H1 (cell line): ENCODE results near the gene UNK. TPM values are rescaled to one million over a fixed set of nuclear protein-coding genes. Genes with fewer than 3 reads are reported as not detected.

ENCODE experiments used
- CTCF ChIA-PET: fragments of 300-600 bp; sonication (Branson Sonifier 250); formaldehyde crosslinking; loops from one replicate; lab custom pipeline; 2021; ENCODE audit not compliant: partially characterized antibody; lab: Charles Lee
- POLR2A ChIA-PET: fragments of 300-600 bp; sonication (Branson Sonifier 250); formaldehyde crosslinking; loops from one replicate; lab custom pipeline; 2021; ENCODE audit warnings: inconsistent platforms; ENCODE audit not compliant: partially characterized antibody; lab: Charles Lee
- DNase-seq, 2 experiments: peaks; one replicate each; pipeline versions ENCODE4 v3.0.0 to v3.0.0-alpha.2; 2010 to 2022; ENCODE audit warnings: low spot score in 2 of 2, low read depth in 1 of 2, mixed read lengths in 1 of 2
- FAIRE-seq: peaks from 2 replicates; lab custom pipeline; 2011; peaks lifted over from hg19 to GRCh38; lab: Jason Lieb, UNC
- H2AFZ ChIP-seq: 2 replicates; pipeline ENCODE4 v1.8.1; 2012; ENCODE audit warnings: low read length, inconsistent platforms
- H2AK5ac ChIP-seq: 2 replicates; pipeline ENCODE4 v1.6.1; 2013; ENCODE audit warnings: low read depth, low read length
- H2BK120ac ChIP-seq: replicated peaks from 2 replicates; pipeline ENCODE3; 2013; ENCODE audit warnings: low read depth, low read length, inconsistent platforms
- H2BK12ac ChIP-seq: 2 replicates; pipeline ENCODE4 v1.6.1; 2013; ENCODE audit warnings: low read depth, low read length
- H2BK15ac ChIP-seq: 2 replicates; pipeline ENCODE4 v1.6.1; 2013; ENCODE audit warnings: low read length
- H2BK20ac ChIP-seq: 2 replicates; pipeline ENCODE4 v1.6.1; 2013; ENCODE audit warnings: low read length
- H2BK5ac ChIP-seq: 2 replicates; pipeline ENCODE4 v1.6.1; 2013; ENCODE audit warnings: low read depth, low read length
- H3K14ac ChIP-seq: 2 replicates; pipeline ENCODE4 v1.6.1; 2013; ENCODE audit warnings: inconsistent platforms; ENCODE audit not compliant: insufficient read length
- H3K18ac ChIP-seq: 2 replicates; pipeline ENCODE4 v1.6.1; 2013; ENCODE audit warnings: low read length; ENCODE audit errors: extremely low read depth
- H3K23ac ChIP-seq: 2 replicates; pipeline ENCODE4 v1.6.1; 2013; ENCODE audit warnings: inconsistent platforms; ENCODE audit not compliant: insufficient read length
- H3K23me2 ChIP-seq: 2 replicates; pipeline ENCODE4 v1.6.1; 2013; ENCODE audit warnings: low read depth, low read length
- H3K27ac ChIP-seq: 2 replicates; pipeline ENCODE4 v1.6.1; 2011; ENCODE audit warnings: low read depth, low read length, inconsistent platforms
- H3K27me3 ChIP-seq, 4 experiments: replicated peaks in 1 of 4; 1 replicate in 1 of 4; 2 replicates in 3 of 4; pipeline versions ENCODE4 v1.6.1 to v1.8.1; 2011 to 2013; ENCODE audit warnings: low read length in 3 of 4, mild to moderate bottlenecking in 3 of 4, inconsistent platforms in 2 of 4, mixed read lengths in 2 of 4, moderate library complexity in 1 of 4; ENCODE audit not compliant: control insufficient read depth in 3 of 4, insufficient read depth in 3 of 4; ENCODE audit errors: extremely low read depth in 1 of 4
- H3K36me3 ChIP-seq, 4 experiments: 2 replicates each; pipeline versions ENCODE4 v1.6.1 to v1.8.1; 2011 to 2013; ENCODE audit warnings: mild to moderate bottlenecking in 4 of 4, low read length in 3 of 4, moderate library complexity in 2 of 4, control low read depth in 1 of 4, inconsistent platforms in 1 of 4; ENCODE audit not compliant: insufficient read depth in 4 of 4, control insufficient read depth in 2 of 4
- H3K4ac ChIP-seq: replicated peaks from 2 replicates; pipeline ENCODE3; 2013; ENCODE audit warnings: low read length, low read depth, mixed read lengths, inconsistent platforms; ENCODE audit not compliant: insufficient read length
- H3K4me1 ChIP-seq, 4 experiments: replicated peaks in 1 of 4; 1 replicate in 1 of 4; 2 replicates in 3 of 4; pipeline versions ENCODE4 v1.6.1 to v1.8.1; 2011 to 2013; ENCODE audit warnings: low read length in 3 of 4, inconsistent platforms in 2 of 4, mixed read lengths in 1 of 4; ENCODE audit not compliant: insufficient read depth in 4 of 4, control insufficient read depth in 3 of 4
- H3K4me2 ChIP-seq, 2 experiments: 2 replicates each; pipeline versions ENCODE4 v1.6.1 to v1.8.1; 2011 to 2013; ENCODE audit warnings: low read depth in 2 of 2, low read length in 2 of 2, control low read depth in 1 of 2, inconsistent platforms in 1 of 2, mild to moderate bottlenecking in 1 of 2; ENCODE audit not compliant: insufficient read depth in 1 of 2
- H3K4me3 ChIP-seq, 4 experiments: fragments of 200-600, 300-600 bp in 1 of 4; sonication (generic), shearing (Covaris generic), sonication (Bioruptor Twin) in 1 of 4; 2 replicates each; pipeline versions ENCODE4 v1.5.1 to v1.8.1; 2011 to 2016; ENCODE audit warnings: low read length in 4 of 4, low read depth in 3 of 4, control low read depth in 2 of 4, inconsistent platforms in 2 of 4, mild to moderate bottlenecking in 2 of 4, mixed read lengths in 1 of 4, moderate library complexity in 1 of 4; ENCODE audit not compliant: insufficient read depth in 2 of 4; ENCODE audit errors: extremely low read depth in 1 of 4
- H3K56ac ChIP-seq: replicated peaks from 2 replicates; pipeline ENCODE3; 2013; ENCODE audit warnings: low read depth, mild to moderate bottlenecking, mixed read lengths, low read length, inconsistent platforms; ENCODE audit not compliant: insufficient read length
- H3K79me1 ChIP-seq: 2 replicates; pipeline ENCODE4 v1.6.1; 2013; ENCODE audit warnings: low read depth, low read length, control low read depth
- H3K79me2 ChIP-seq, 2 experiments: 2 replicates each; pipeline versions ENCODE4 v1.6.1 to v1.8.1; 2012 to 2013; ENCODE audit warnings: low read length in 2 of 2, mild to moderate bottlenecking in 2 of 2, inconsistent platforms in 1 of 2; ENCODE audit not compliant: insufficient read depth in 2 of 2, control insufficient read depth in 1 of 2
- H3K9ac ChIP-seq, 4 experiments: replicated peaks in 1 of 4; 1 replicate in 1 of 4; 2 replicates in 3 of 4; pipeline versions ENCODE4 v1.6.1 to v1.8.1; 2011 to 2013; ENCODE audit warnings: low read depth in 3 of 4, low read length in 3 of 4, control low read depth in 2 of 4, mild to moderate bottlenecking in 2 of 4, moderate library complexity in 2 of 4, inconsistent platforms in 1 of 4; ENCODE audit errors: extremely low read depth in 1 of 4
- H3K9me3 ChIP-seq, 2 experiments: 2 replicates each; pipeline versions ENCODE4 v1.6.1 to v1.8.1; 2012 to 2013; ENCODE audit warnings: mild to moderate bottlenecking in 2 of 2, moderate library complexity in 2 of 2, control low read depth in 1 of 2, inconsistent platforms in 1 of 2, low read depth in 1 of 2, low read length in 1 of 2, mixed read lengths in 1 of 2; ENCODE audit not compliant: insufficient read depth in 2 of 2
- H4K20me1 ChIP-seq, 2 experiments: replicated peaks in 1 of 2; 2 replicates each; pipeline versions ENCODE3 to v1.8.1; 2011 to 2013; ENCODE audit warnings: inconsistent platforms in 2 of 2, low read length in 2 of 2, mild to moderate bottlenecking in 1 of 2; ENCODE audit not compliant: insufficient read depth in 2 of 2, control insufficient read depth in 1 of 2
- H4K5ac ChIP-seq: 2 replicates; pipeline ENCODE4 v1.6.1; 2013; ENCODE audit warnings: low read length, low read depth, mixed read lengths, inconsistent platforms; ENCODE audit not compliant: insufficient read length
- H4K8ac ChIP-seq: 2 replicates; pipeline ENCODE4 v1.8.0; 2013; ENCODE audit warnings: mild to moderate bottlenecking, moderate library complexity, low read length, inconsistent platforms; ENCODE audit not compliant: insufficient read depth; ENCODE audit errors: extremely low read depth
- H4K91ac ChIP-seq: replicated peaks from 2 replicates; pipeline ENCODE3; 2013; ENCODE audit warnings: low read length, mixed read lengths, inconsistent platforms; ENCODE audit not compliant: insufficient read length
- KDM1A ChIP-seq: fragments of 200-600, 300-600 bp; sonication (generic); IDR thresholded peaks from 2 replicates; pipeline ENCODE4 v1.7.1; 2016; ENCODE audit warnings: mild to moderate bottlenecking, low read length, borderline replicate concordance
- NANOG ChIP-seq: IDR thresholded peaks from 2 replicates; pipeline ENCODE4 v1.6.1; 2011; ENCODE audit warnings: low read length, low read depth, mild to moderate bottlenecking, inconsistent platforms; ENCODE audit not compliant: insufficient read depth, poor library complexity, severe bottlenecking
- POU5F1 ChIP-seq: IDR thresholded peaks from 2 replicates; pipeline ENCODE4 v1.6.1; 2011; ENCODE audit warnings: low read depth, mild to moderate bottlenecking, low read length, moderate library complexity
- SAP30 ChIP-seq: fragments of 300-600 bp; sonication (generic); IDR thresholded peaks from 2 replicates; pipeline ENCODE4 v1.7.1; 2012; ENCODE audit warnings: low read length, moderate library complexity, mild to moderate bottlenecking, inconsistent platforms; ENCODE audit not compliant: insufficient read depth, insufficient replicate concordance
- SIX5 ChIP-seq: IDR thresholded peaks from 2 replicates; pipeline ENCODE4 v1.6.1; 2011; ENCODE audit warnings: mild to moderate bottlenecking, low read depth, low read length
- SP1 ChIP-seq: IDR thresholded peaks from 2 replicates; pipeline ENCODE4 v1.6.1; 2011; ENCODE audit warnings: low read depth, low read length
- SRF ChIP-seq: IDR thresholded peaks from 2 replicates; pipeline ENCODE4 v1.6.1; 2011; ENCODE audit warnings: mild to moderate bottlenecking, low read depth, low read length, moderate library complexity
- TCF12 ChIP-seq: IDR thresholded peaks from 2 replicates; pipeline ENCODE4 v1.6.1; 2011; ENCODE audit warnings: low read depth, mild to moderate bottlenecking, low read length
- TEAD4 ChIP-seq: IDR thresholded peaks from 2 replicates; pipeline ENCODE4 v1.6.1; 2012; ENCODE audit warnings: low read depth, low read length, inconsistent platforms, mixed read lengths
- WGBS, 2 experiments: shearing (Covaris generic) in 1 of 2; methylation state at CpG; one replicate each; pipeline versions ENCODE4 v1.1.6 to v1.1.7; 2013 to 2015; ENCODE audit warnings: low lambda C conversion rate in 2 of 2, mixed read lengths in 2 of 2, inconsistent platforms in 1 of 2, low coverage in 1 of 2, missing lambda C conversion rate in 1 of 2; ENCODE audit not compliant: insufficient replicate concordance in 2 of 2, insufficient coverage in 1 of 2, insufficient read length in 1 of 2; ENCODE audit errors: extremely low coverage in 1 of 2, missing lambda C conversion rate in 1 of 2; 5-methylcytosine and 5-hydroxymethylcytosine counted together
- polyA plus RNA-seq, 7 experiments: library from polyadenylated mRNA; depleted of rRNA in 3 of 7; stranded (reverse) in 5 of 7; unstranded in 2 of 7; fragments of >200 nt in 5 of 7; fragments of 200-250 nt in 2 of 7; gene quantifications; 1 replicate in 5 of 7; 2 replicates in 1 of 7; 4 replicates in 1 of 7; pipeline versions ENCODE4 v1.2.1 to v1.2.3, GENCODE V29; 2011 to 2013; ENCODE audit warnings: missing spikeins in 2 of 7, mixed read lengths in 2 of 7
- total RNA-seq: library from RNA; stranded (reverse); fragmentation: NEBNext Ultra II Directional; extraction: Animal tissue kit (Norgen Biotek cat#: 25700); gene quantifications from 2 replicates; pipeline ENCODE4 v1.2.1, GENCODE V29; 2021
- TF ChIP-seq, protein P1 (sequence below): IDR thresholded peaks from 2 replicates; pipeline ENCODE4 v1.6.1; 2011; ENCODE audit warnings: low read depth, mild to moderate bottlenecking, low read length; ENCODE audit not compliant: insufficient read depth

Gene UNK
- total and polyA plus RNA-seq, 2 of the 8 experiments (the other 6 are each of a cell fraction or from before 2014, with no cell fraction given) = 24.2 to 33.3 TPM

DNA sequence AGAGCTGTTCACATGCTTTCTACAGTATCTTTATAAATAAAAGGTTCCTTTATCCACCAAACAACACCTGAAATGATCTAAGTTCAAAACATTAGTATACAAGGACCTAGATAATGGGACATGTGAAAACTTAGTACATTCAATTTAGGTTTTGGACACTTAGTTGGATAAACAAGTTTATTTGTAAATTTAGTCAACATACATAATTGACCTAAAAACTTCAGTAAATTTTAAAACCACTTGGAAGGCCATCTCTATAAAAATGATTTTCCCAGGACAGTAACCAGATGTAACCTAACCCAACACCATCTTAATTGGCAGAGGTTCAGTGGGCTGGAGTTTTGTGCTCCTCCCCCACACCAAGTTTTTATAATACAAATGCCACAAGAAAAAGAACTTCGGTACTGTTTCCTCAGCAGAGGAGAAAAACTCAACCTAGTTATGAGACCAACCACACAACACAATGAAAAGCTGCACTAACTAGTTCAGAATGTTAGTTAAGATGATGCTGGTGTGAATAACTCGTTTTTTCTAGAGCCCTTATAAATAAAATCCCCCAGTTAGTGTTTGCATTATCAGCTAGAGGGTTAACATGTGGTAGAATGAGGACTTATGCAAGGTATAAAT is 7.2 kb upstream of the UNK start:
- H2BK15ac ChIP-seq = no peak overlapping the region
- FAIRE-seq = no peak
- no peak for DNase-seq
- H3K14ac ChIP-seq = no peak overlapping the region
- H3K27ac ChIP-seq = no peak overlapping the region
- no peak overlapping the region for H2BK120ac ChIP-seq
- H2BK12ac ChIP-seq = no peak overlapping the region
- no peak overlapping the region for H3K9ac ChIP-seq
- no peak overlapping the region for H2BK20ac ChIP-seq
- H3K4ac ChIP-seq = no peak overlapping the region
- TF ChIP-seq SRF = no peak
- TF ChIP-seq SP1 = no peak
- TF ChIP-seq, protein P1, sequence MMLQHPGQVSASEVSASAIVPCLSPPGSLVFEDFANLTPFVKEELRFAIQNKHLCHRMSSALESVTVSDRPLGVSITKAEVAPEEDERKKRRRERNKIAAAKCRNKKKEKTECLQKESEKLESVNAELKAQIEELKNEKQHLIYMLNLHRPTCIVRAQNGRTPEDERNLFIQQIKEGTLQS = no peak
- no peak for TF ChIP-seq TEAD4
- no peak for TF ChIP-seq TCF12
- TF ChIP-seq SAP30 = no peak
- no peak for TF ChIP-seq NANOG
- no peak for TF ChIP-seq POU5F1
- TF ChIP-seq SIX5 = no peak
- no peak for TF ChIP-seq KDM1A
- TF ChIP-seq, all 59 proteins: peak for 0
- Histone ChIP-seq H4K20me1 (peaks cover 10 to 12% of the 10 kb centered on the region in 2 experiments), H3K23me2 (no peaks in the 10 kb centered on the region), H3K4me1 (peaks cover 0 to 4% (median 0%) of the 10 kb centered on the region in 4 experiments; a peak in 2 of 7 replicates), H3K4me3 (peak overlapping the region; percentile 75 to 93 (median 86); a peak in 5 of 8 replicates), H3K36me3 (peaks cover 0 to 29% (median 14%) of the 10 kb centered on the region in 4 experiments; a peak in 5 of 8 replicates), H3K56ac (no peak overlapping the region), H2AFZ (no peak overlapping the region), H3K79me2 (peaks cover 3 to 28% of the 10 kb centered on the region in 2 experiments; a peak in 3 of 4 replicates), H2AK5ac (no peak overlapping the region), H2BK5ac (no peak overlapping the region), H3K79me1 (no peaks in the 10 kb centered on the region), H3K4me2 (peak overlapping the region; percentile 82 to 89; a peak in 3 of 4 replicates), H3K23ac (no peak overlapping the region), H3K9me3 (no peaks in the 10 kb centered on the region), H4K8ac (no peak overlapping the region), H3K27me3 (no peaks in the 10 kb centered on the region), H4K91ac (no peak overlapping the region), H3K18ac (no peak overlapping the region), H4K5ac (no peak overlapping the region)
- 81% methylated on average over 2 of the region's 2 CpGs; no CpG with 5 or more reads in 1 of the 2 experiments for WGBS, 2 experiments
- POLR2A ChIA-PET = interaction anchor here (0.6 to 8.5 kb wide), 20 partner anchors 7 to 245 kb away, joined by 3 to 425 read pairs (median 5); partner anchors contain the start of genes GALK1, ITGB4, RECQL5 and SAP30BP
- CTCF ChIA-PET = interaction anchor here (0.6 to 21.4 kb wide), 9 partner anchors 9 to 124 kb away, joined by 3 to 359 read pairs (median 5); partner anchors contain the start of gene GALK1
